NCI-H2196 (cell line): ENCODE results near the gene OSBPL3.

Experiments used
- DNase-seq: peaks from one replicate; lab custom pipeline; 2025; ENCODE audit not compliant: unreplicated experiment; lab: John Stamatoyannopoulos, UW

OSBPL3 gene

GRCh38 chr7:24870766-24871165 lies 109.2 kb downstream of the OSBPL3 start:
- no peak for DNase-seq

GRCh38 chr7:24869572-24869971 lies 110.4 kb downstream of the OSBPL3 start:
- no peak for DNase-seq

- no peak for DNase-seq
Observed at GRCh38 chr7:24868741-24869140, 111.2 kb downstream of the OSBPL3 start.

- no peak for DNase-seq
Observed at GRCh38 chr7:24866004-24866615, 113.9 kb downstream of the OSBPL3 start.

GRCh38 chr7:24864214-24864817 lies 115.7 kb downstream of the OSBPL3 start:
- DNase-seq, result no peak

- DNase-seq, result no peak
Observed at GRCh38 chr7:24863626-24864025, 116.4 kb downstream of the OSBPL3 start.

GRCh38 chr7:24862461-24862860 lies 117.5 kb downstream of the OSBPL3 start:
- no peak for DNase-seq

GRCh38 chr7:24861336-24861735 lies 118.6 kb downstream of the OSBPL3 start:
- no peak for DNase-seq

- no peak for DNase-seq
Observed at GRCh38 chr7:24860611-24861010, 119.4 kb downstream of the OSBPL3 start.

- DNase-seq, result no peak
Observed at GRCh38 chr7:24858108-24858977, 121.6 kb downstream of the OSBPL3 start.

- no peak for DNase-seq
Observed at GRCh38 chr7:24857623-24858022, 122.4 kb downstream of the OSBPL3 start.

GRCh38 chr7:24854866-24855265 lies 125.1 kb downstream of the OSBPL3 start:
- no peak for DNase-seq

GRCh38 chr7:24851786-24852185 lies 128.2 kb downstream of the OSBPL3 start:
- DNase-seq, result no peak

- no peak for DNase-seq
Observed at GRCh38 chr7:24848878-24849277, 131.1 kb downstream of the OSBPL3 start.

GRCh38 chr7:24847754-24848153 lies 132.2 kb downstream of the OSBPL3 start:
- DNase-seq, result no peak

- no peak for DNase-seq
Observed at GRCh38 chr7:24843821-24844434, 136.1 kb downstream of the OSBPL3 start.

- no peak for DNase-seq
Observed at GRCh38 chr7:24842449-24843241, 137.3 kb downstream of the OSBPL3 start.

GRCh38 chr7:24842029-24842428 lies 137.9 kb downstream of the OSBPL3 start:
- DNase-seq, result no peak

GRCh38 chr7:24840563-24840962 lies 139.4 kb downstream of the OSBPL3 start:
- DNase-seq, result no peak

- DNase-seq, result no peak
Observed at GRCh38 chr7:24836084-24836483, 143.9 kb downstream of the OSBPL3 start.

GRCh38 chr7:24835643-24836042 lies 144.3 kb downstream of the OSBPL3 start:
- DNase-seq, result no peak
